HUES64 (cell line): ENCODE measurements around the gene SMIM14.

Experiments
- H3K27ac ChIP-seq: 2 replicates; pipeline ENCODE4 v1.7.0; 2013; ENCODE audit warnings: low read depth, low read length, inconsistent platforms
- H3K27me3 ChIP-seq: 2 replicates; pipeline ENCODE4 v1.6.1; 2013; ENCODE audit warnings: mild to moderate bottlenecking, low read length; ENCODE audit not compliant: insufficient read depth
- H3K36me3 ChIP-seq: 2 replicates; pipeline ENCODE4 v1.6.1; 2013; ENCODE audit warnings: mild to moderate bottlenecking, low read length; ENCODE audit not compliant: insufficient read depth
- H3K4me1 ChIP-seq: 2 replicates; pipeline ENCODE4 v1.6.1; 2013; ENCODE audit warnings: mild to moderate bottlenecking, low read length, moderate library complexity; ENCODE audit not compliant: insufficient read depth
- H3K4me3 ChIP-seq: 2 replicates; pipeline ENCODE4 v1.5.1; 2013; ENCODE audit warnings: mild to moderate bottlenecking, low read length, moderate library complexity
- H3K9ac ChIP-seq: 2 replicates; pipeline ENCODE4 v1.6.1; 2013; ENCODE audit warnings: mild to moderate bottlenecking, low read depth, low read length
- H3K9me3 ChIP-seq: 2 replicates; pipeline ENCODE4 v1.6.1; 2013; ENCODE audit warnings: low read depth, low read length; ENCODE audit not compliant: insufficient read depth
- WGBS: fragments of 150-250, 120-280 bp; methylation state at CpG from one replicate; pipeline ENCODE4 v1.1.7; 2013; ENCODE audit warnings: missing lambda C conversion rate; 5-methylcytosine and 5-hydroxymethylcytosine counted together

SMIM14 gene

GRCh38 chr4:39530682-39531081 is 108.0 kb downstream of the SMIM14 start:
- no peak overlapping the region for H3K9ac ChIP-seq
- no peaks in the 10 kb centered on the region for H3K27me3 ChIP-seq
- peaks cover 3% of the 10 kb centered on the region; the same call in 1 of the 2 replicates for H3K4me1 ChIP-seq
- peaks cover 39% of the 10 kb centered on the region for H3K9me3 ChIP-seq
- no peak overlapping the region for H3K27ac ChIP-seq
- WGBS = 72% methylated on average over 3 of the region's 3 CpGs
- peaks cover 54% of the 10 kb centered on the region for H3K36me3 ChIP-seq
- no peak overlapping the region for H3K4me3 ChIP-seq

- Histone ChIP-seq H3K27me3 (no peaks in the 10 kb centered on the region), H3K36me3 (peaks cover 51% of the 10 kb centered on the region), H3K9me3 (peaks cover 39% of the 10 kb centered on the region), H3K27ac (no peak overlapping the region), H3K9ac (no peak overlapping the region), H3K4me3 (peak overlapping the region; percentile 13; the same call in 1 of the 2 replicates), H3K4me1 (peaks cover 3% of the 10 kb centered on the region; the same call in 1 of the 2 replicates)
- 96% methylated on average over 2 of the region's 2 CpGs for WGBS
These were observed 109.1 kb downstream of the SMIM14 start for GRCh38 chr4:39529534-39529933.

GRCh38 chr4:39528061-39528465 is 110.6 kb downstream of the SMIM14 start:
- Histone ChIP-seq H3K9me3 (peaks cover 34% of the 10 kb centered on the region), H3K36me3 (peaks cover 38% of the 10 kb centered on the region), H3K4me3 (peak overlapping the region; percentile 88), H3K27ac (peak overlapping the region; percentile 94), H3K9ac (peak overlapping the region; percentile 92), H3K4me1 (peaks cover 3% of the 10 kb centered on the region; the same call in 1 of the 2 replicates), H3K27me3 (no peaks in the 10 kb centered on the region)
- 2% methylated on average over 21 of the region's 21 CpGs for WGBS

GRCh38 chr4:39527296-39528060 is 111.2 kb downstream of the SMIM14 start, which contains the start of gene UGDH:
Gene UGDH (minus strand): TSS chr4:39527439. CDS start chr4:39521512, 5,927 bp downstream.
- under 1% methylated on average over 73 of the region's 73 CpGs for WGBS
- Histone ChIP-seq H3K27ac (peak within 1 kb of the TSS; percentile 94), H3K27me3 (no peaks in the 10 kb centered on the region), H3K36me3 (peaks cover 32% of the 10 kb centered on the region), H3K9ac (peak within 1 kb of the TSS; percentile 92), H3K9me3 (peaks cover 33% of the 10 kb centered on the region), H3K4me1 (peaks cover 3% of the 10 kb centered on the region; the same call in 1 of the 2 replicates), H3K4me3 (peak within 1 kb of the TSS; percentile 88)

- Histone ChIP-seq H3K9me3 (peaks cover 26% of the 10 kb centered on the region), H3K36me3 (peaks cover 28% of the 10 kb centered on the region), H3K27me3 (no peaks in the 10 kb centered on the region), H3K9ac (peak overlapping the region; percentile 92), H3K27ac (peak overlapping the region; percentile 94), H3K4me3 (peak overlapping the region; percentile 88), H3K4me1 (peaks cover 3% of the 10 kb centered on the region; the same call in 1 of the 2 replicates)
- under 1% methylated on average over 33 of the region's 33 CpGs for WGBS
These were observed 111.8 kb downstream of the SMIM14 start for GRCh38 chr4:39526765-39527295.

GRCh38 chr4:39525822-39526690 is 112.6 kb downstream of the SMIM14 start:
- Histone ChIP-seq H3K27me3 (no peaks in the 10 kb centered on the region), H3K4me3 (peak overlapping the region; percentile 88), H3K36me3 (peaks cover 27% of the 10 kb centered on the region), H3K9me3 (peaks cover 19% of the 10 kb centered on the region), H3K4me1 (peaks cover 3% of the 10 kb centered on the region; the same call in 1 of the 2 replicates), H3K9ac (peak overlapping the region; percentile 92), H3K27ac (no peak overlapping the region; the same call in 1 of the 2 replicates)
- WGBS = 31% methylated on average over 8 of the region's 9 CpGs

GRCh38 chr4:39524161-39524957 is 114.3 kb downstream of the SMIM14 start:
- WGBS = 84% methylated on average over 7 of the region's 7 CpGs
- H3K36me3 ChIP-seq = peaks cover 24% of the 10 kb centered on the region
- H3K9me3 ChIP-seq = peaks cover 2% of the 10 kb centered on the region; the same call in 1 of the 2 replicates
- no peaks in the 10 kb centered on the region for H3K27me3 ChIP-seq
- no peak overlapping the region for H3K9ac ChIP-seq
- no peak overlapping the region for H3K27ac ChIP-seq
- H3K4me3 ChIP-seq = no peak overlapping the region
- H3K4me1 ChIP-seq = peaks cover 3% of the 10 kb centered on the region; the same call in 1 of the 2 replicates

- Histone ChIP-seq H3K9me3 (no peaks in the 10 kb centered on the region), H3K4me1 (peaks cover 3% of the 10 kb centered on the region; the same call in 1 of the 2 replicates), H3K27me3 (no peaks in the 10 kb centered on the region), H3K4me3 (no peak overlapping the region), H3K27ac (no peak overlapping the region), H3K36me3 (peaks cover 44% of the 10 kb centered on the region), H3K9ac (no peak overlapping the region)
- 100% methylated on average over 1 of the region's 2 CpGs for WGBS
These were observed 116.6 kb downstream of the SMIM14 start for GRCh38 chr4:39522068-39522467.

GRCh38 chr4:39521253-39521919 is 117.3 kb downstream of the SMIM14 start:
- Histone ChIP-seq H3K9ac (no peak overlapping the region), H3K36me3 (peaks cover 49% of the 10 kb centered on the region), H3K27ac (no peak overlapping the region), H3K9me3 (no peaks in the 10 kb centered on the region), H3K4me1 (peaks cover 3% of the 10 kb centered on the region; the same call in 1 of the 2 replicates), H3K27me3 (no peaks in the 10 kb centered on the region), H3K4me3 (no peak overlapping the region)
- WGBS = 97% methylated on average over 3 of the region's 5 CpGs

- no peak overlapping the region for H3K4me3 ChIP-seq
- H3K27me3 ChIP-seq = no peaks in the 10 kb centered on the region
- peaks cover 67% of the 10 kb centered on the region for H3K36me3 ChIP-seq
- H3K4me1 ChIP-seq = no peaks in the 10 kb centered on the region
- no peak overlapping the region for H3K27ac ChIP-seq
- WGBS = 97% methylated on average over 6 of the region's 6 CpGs
- H3K9me3 ChIP-seq = no peaks in the 10 kb centered on the region
- H3K9ac ChIP-seq = no peak overlapping the region
These were observed 120.2 kb downstream of the SMIM14 start for GRCh38 chr4:39518484-39518883.
